OCI-LY7 (cell line): ENCODE measurements around the gene EOMES. TPM values are rescaled to one million over a fixed set of nuclear protein-coding genes. Genes with fewer than 3 reads are reported as not detected.

ENCODE experiments used
- BruUV-seq: library from RNA; stranded (reverse); fragments of 400-500 nt; replicated peaks from 2 replicates; lab custom pipeline; 2021; lab: Mats Ljungman, UMichigan
- CTCF ChIA-PET: fragments of 300-600 bp; sonication (Branson Sonifier 250); formaldehyde crosslinking; loops from one replicate; lab custom pipeline; 2022; ENCODE audit warnings: antibody characterized with exemption; ENCODE audit not compliant: unreplicated experiment; lab: Charles Lee
- POLR2A ChIA-PET: fragments of 300-600 bp; sonication (Branson Sonifier 250); formaldehyde crosslinking; loops from one replicate; lab custom pipeline; 2022; ENCODE audit warnings: antibody characterized with exemption; lab: Charles Lee
- DNase-seq: peaks from one replicate; pipeline ENCODE4 v3.0.0-alpha.2; 2015; ENCODE audit warnings: low spot score
- H2AFZ ChIP-seq: fragments of 200-600 bp; sonication (generic), shearing (Covaris generic); 2 replicates; pipeline ENCODE4 v1.6.1; 2014; ENCODE audit warnings: mild to moderate bottlenecking, antibody characterized with exemption, low read length, moderate library complexity
- H3K27ac ChIP-seq: fragments of 200-600 bp; sonication (generic); 2 replicates; pipeline ENCODE4 v1.5.1; 2014; ENCODE audit warnings: mixed run types, low read depth, mild to moderate bottlenecking, moderate library complexity, low read length, inconsistent platforms; ENCODE audit not compliant: poor library complexity, severe bottlenecking
- H3K36me3 ChIP-seq: fragments of 200-600 bp; sonication (generic); 2 replicates; pipeline ENCODE4 v1.6.1; 2014; ENCODE audit warnings: mild to moderate bottlenecking, antibody characterized with exemption, low read length, moderate library complexity, mixed read lengths; ENCODE audit not compliant: insufficient read depth
- H3K4me1 ChIP-seq: fragments of 200-600 bp; sonication (generic); 2 replicates; pipeline ENCODE4 v1.5.1; 2014; ENCODE audit warnings: mild to moderate bottlenecking, low read length; ENCODE audit not compliant: insufficient read depth, poor library complexity, severe bottlenecking
- H3K4me2 ChIP-seq: fragments of 200-600 bp; sonication (generic); 2 replicates; pipeline ENCODE4 v1.6.1; 2014; ENCODE audit warnings: mild to moderate bottlenecking, low read length
- H3K4me3 ChIP-seq: fragments of 200-600 bp; sonication (generic); 2 replicates; pipeline ENCODE4 v1.5.1; 2014; ENCODE audit warnings: mild to moderate bottlenecking, low read depth, low read length; ENCODE audit not compliant: poor library complexity, severe bottlenecking
- H3K79me2 ChIP-seq: fragments of 200-600 bp; sonication (generic); 2 replicates; pipeline ENCODE4 v1.6.1; 2016; ENCODE audit warnings: low read depth, mild to moderate bottlenecking, low read length, moderate library complexity, mixed read lengths; ENCODE audit not compliant: insufficient read depth
- H3K9me2 ChIP-seq: fragments of 200-600 bp; sonication (generic); 2 replicates; pipeline ENCODE4 v1.6.1; 2016; ENCODE audit warnings: mild to moderate bottlenecking, low read length, mixed read lengths; ENCODE audit not compliant: insufficient read depth
- H3K9me3 ChIP-seq: fragments of 200-600 bp; sonication (generic); 2 replicates; pipeline ENCODE4 v1.6.1; 2014; ENCODE audit warnings: mild to moderate bottlenecking, mixed run types, low read length, mixed read lengths
- H4K20me1 ChIP-seq: fragments of 200-600 bp; sonication (generic); 2 replicates; pipeline ENCODE4 v1.6.1; 2014; ENCODE audit warnings: mild to moderate bottlenecking, antibody characterized with exemption, low read length, moderate library complexity, mixed read lengths; ENCODE audit not compliant: insufficient read depth
- EZH2phosphoT487 ChIP-seq: fragments of 200-600 bp; sonication (generic); IDR thresholded peaks from 2 replicates; pipeline ENCODE4 v1.6.1; 2018; ENCODE audit warnings: low read depth, borderline replicate concordance, mild to moderate bottlenecking, mixed run types, antibody characterized with exemption, low read length, moderate library complexity, mixed read lengths
- intact Hi-C: fragments of 100-400 bp; cut with micrococcal nuclease; formaldehyde crosslinking; loops from one replicate; pipeline ENCODE4 v1.10.0; 2022; ENCODE audit not compliant: unreplicated experiment
- total RNA-seq, 2 experiments: library from RNA; depleted of rRNA in 1 of 2; stranded (reverse); fragments of >200 nt in 1 of 2; shearing (Covaris generic) in 1 of 2; gene quantifications; 2 replicates each; pipeline ENCODE4 v1.2.3, GENCODE V29; 2014 to 2022
- TF ChIP-seq, protein P1 (sequence below): fragments of 200-600 bp; sonication (generic); conservative IDR thresholded peaks from 2 replicates; pipeline ENCODE4 v1.5.1; 2014; ENCODE audit warnings: mild to moderate bottlenecking, antibody characterized with exemption, low read length, moderate library complexity, mixed read lengths

EOMES gene
- total RNA-seq, 2 experiments from 2014 or later, result not detected

DNA sequence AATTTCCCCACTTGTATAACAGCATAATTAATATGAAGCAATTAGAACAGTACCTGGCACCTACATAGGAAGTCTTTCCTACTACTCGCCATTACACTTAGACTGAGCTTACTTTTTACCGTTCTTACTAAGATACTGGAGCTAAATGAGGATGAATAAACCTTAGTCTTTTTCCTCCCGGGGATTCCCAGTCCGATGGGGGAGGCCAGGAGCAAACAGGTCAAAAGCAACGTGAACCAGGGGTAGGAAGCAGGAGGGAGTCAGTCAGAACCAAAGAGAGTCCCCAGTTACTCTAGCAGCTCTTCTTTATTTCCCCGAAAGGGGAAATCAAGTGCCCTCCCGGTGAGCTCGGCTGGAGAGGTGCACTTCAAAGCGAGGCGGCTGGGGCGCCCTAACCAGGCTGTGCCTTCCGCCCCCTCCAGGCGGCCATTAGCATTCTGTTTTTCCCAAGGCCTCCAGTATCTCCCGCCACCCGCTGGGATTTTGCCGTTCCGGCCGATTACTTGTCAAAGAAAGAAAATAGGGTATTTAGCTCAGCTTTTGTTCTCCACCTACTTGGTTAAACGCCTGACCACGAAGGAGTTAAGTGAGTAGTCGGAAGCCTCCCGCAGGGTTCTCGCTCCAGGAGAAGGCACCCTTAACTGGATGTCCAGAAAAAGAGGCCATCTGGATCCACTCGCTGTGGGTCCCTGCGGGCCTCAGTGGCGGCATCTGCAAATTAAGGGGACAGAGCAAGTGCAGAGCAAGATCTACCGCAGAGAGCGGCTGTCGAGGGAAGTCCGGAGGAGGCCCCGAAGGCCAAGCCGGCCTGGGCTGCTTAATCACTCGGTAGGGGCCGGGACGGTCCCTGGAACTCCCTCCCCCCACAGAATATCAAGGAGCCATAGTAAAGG is 6.3 kb upstream of the EOMES start:
- Histone ChIP-seq H3K27ac (no peak overlapping the region), H4K20me1 (no peaks in the 10 kb centered on the region), H3K9me3 (no peaks in the 10 kb centered on the region), H3K4me2 (no peak overlapping the region), H2AFZ (no peak overlapping the region), H3K4me3 (no peak overlapping the region), H3K9me2 (no peaks in the 10 kb centered on the region), H3K4me1 (no peaks in the 10 kb centered on the region), H3K36me3 (no peaks in the 10 kb centered on the region), H3K79me2 (no peaks in the 10 kb centered on the region)
- no peak for TF ChIP-seq EZH2phosphoT487
- ChIA-PET POLR2A (no interaction called here), CTCF (no interaction called here)
- no peak for DNase-seq
- intact Hi-C loops, result no loop called here
- no TSS peak for BruUV-seq

DNA sequence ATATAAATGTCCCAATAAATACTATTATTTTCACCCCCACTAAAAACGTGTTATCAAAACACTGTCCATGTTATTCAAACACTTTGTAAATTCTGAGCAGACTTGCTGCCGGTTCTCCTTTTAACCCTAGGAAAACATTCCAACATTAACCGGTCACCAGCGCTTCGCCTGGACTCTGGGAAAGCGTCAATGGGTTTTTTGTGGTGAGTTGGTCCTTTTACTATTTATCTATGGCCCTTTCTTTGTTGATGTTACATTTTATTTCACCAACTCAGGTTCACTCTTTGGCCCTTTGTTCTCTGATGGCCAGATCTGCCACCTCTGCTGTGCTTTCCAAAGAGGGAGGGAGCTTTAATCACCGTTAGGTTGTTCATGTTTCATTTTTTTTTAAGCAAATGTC is 4.1 kb upstream of the EOMES start:
- Histone ChIP-seq H3K79me2 (no peaks in the 10 kb centered on the region), H3K9me3 (no peaks in the 10 kb centered on the region), H3K27ac (no peak overlapping the region), H3K4me3 (no peak overlapping the region), H3K36me3 (no peaks in the 10 kb centered on the region), H2AFZ (no peak overlapping the region), H3K4me1 (no peaks in the 10 kb centered on the region), H3K4me2 (no peak overlapping the region), H3K9me2 (no peaks in the 10 kb centered on the region), H4K20me1 (no peaks in the 10 kb centered on the region)
- intact Hi-C loops, result no loop called here
- ChIA-PET CTCF (no interaction called here), POLR2A (no interaction called here)
- no peak for TF ChIP-seq EZH2phosphoT487
- TF ChIP-seq, protein P1, sequence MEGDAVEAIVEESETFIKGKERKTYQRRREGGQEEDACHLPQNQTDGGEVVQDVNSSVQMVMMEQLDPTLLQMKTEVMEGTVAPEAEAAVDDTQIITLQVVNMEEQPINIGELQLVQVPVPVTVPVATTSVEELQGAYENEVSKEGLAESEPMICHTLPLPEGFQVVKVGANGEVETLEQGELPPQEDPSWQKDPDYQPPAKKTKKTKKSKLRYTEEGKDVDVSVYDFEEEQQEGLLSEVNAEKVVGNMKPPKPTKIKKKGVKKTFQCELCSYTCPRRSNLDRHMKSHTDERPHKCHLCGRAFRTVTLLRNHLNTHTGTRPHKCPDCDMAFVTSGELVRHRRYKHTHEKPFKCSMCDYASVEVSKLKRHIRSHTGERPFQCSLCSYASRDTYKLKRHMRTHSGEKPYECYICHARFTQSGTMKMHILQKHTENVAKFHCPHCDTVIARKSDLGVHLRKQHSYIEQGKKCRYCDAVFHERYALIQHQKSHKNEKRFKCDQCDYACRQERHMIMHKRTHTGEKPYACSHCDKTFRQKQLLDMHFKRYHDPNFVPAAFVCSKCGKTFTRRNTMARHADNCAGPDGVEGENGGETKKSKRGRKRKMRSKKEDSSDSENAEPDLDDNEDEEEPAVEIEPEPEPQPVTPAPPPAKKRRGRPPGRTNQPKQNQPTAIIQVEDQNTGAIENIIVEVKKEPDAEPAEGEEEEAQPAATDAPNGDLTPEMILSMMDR, result no peak
- no peak for DNase-seq
- no TSS peak for BruUV-seq

DNA sequence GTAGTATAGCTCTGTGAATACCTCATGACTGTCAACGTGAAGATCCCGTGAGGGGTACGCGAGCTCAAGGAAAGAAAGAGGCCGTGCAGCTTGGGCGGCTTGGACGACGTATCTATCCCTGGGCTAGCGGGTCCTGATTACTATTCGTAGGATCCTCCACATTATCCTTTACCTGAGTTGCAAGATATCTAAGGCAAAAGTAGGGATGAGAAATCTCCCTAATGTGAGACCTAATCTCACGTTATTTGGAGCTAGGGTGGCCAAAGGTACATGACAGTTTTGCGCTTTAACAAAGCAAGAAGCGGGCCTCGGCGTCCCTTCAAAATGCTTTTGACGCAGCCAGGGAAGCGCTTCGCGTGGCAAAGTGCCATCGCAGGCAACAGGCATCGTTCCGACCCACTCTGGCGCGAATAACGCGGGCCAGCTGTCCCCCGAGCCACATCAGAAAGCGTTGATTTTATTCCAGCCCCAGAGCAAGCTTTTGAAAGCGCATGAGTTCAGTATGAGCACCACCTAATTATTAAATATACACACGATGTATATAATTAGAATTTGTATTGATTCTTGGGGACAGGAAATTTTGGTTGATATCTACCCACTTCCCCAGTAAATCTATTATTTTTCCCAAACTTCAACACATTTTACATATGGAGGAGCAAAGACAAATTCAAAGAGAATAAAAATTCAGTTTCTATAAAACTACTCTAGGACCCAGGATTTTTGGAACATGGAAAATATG is 2.5 kb upstream of the EOMES start:
- ChIA-PET CTCF (no interaction called here), POLR2A (no interaction called here)
- H3K79me2 ChIP-seq, result no peaks in the 10 kb centered on the region
- H3K4me1 ChIP-seq, result no peaks in the 10 kb centered on the region
- no peaks in the 10 kb centered on the region for H3K9me2 ChIP-seq
- H3K36me3 ChIP-seq, result no peaks in the 10 kb centered on the region
- no peak overlapping the region for H3K4me3 ChIP-seq
- H2AFZ ChIP-seq, result no peak overlapping the region
- intact Hi-C loops, result no loop called here
- no peak overlapping the region for H3K4me2 ChIP-seq
- no peak overlapping the region for H3K27ac ChIP-seq
- no peak for TF ChIP-seq EZH2phosphoT487
- TF ChIP-seq, protein P1, result no peak
- no peak for DNase-seq
- H4K20me1 ChIP-seq, result no peaks in the 10 kb centered on the region
- no TSS peak for BruUV-seq
- no peaks in the 10 kb centered on the region for H3K9me3 ChIP-seq
